Measurements from ENCODE around the gene TENM3. TPM values are rescaled to one million over a fixed set of nuclear protein-coding genes. Genes with fewer than 3 reads are reported as not detected.

TENM3 gene
- total and polyA plus RNA-seq, 2 donors (not counting 3 experiments of a cell fraction or from before 2014, with no cell fraction given): 3.2 to 6.2 TPM

- H3K9ac ChIP-seq (replicated peaks; ENCODE audit: extremely low read depth, insufficient read depth, low read length): no peak overlapping the region
- BruUV-seq (replicated peaks): no TSS peak
- no peaks in the 10 kb centered on the region for H3K4me1 ChIP-seq (ENCODE audit: control insufficient read depth, extremely low read depth, insufficient read depth, low read length)
- no peaks in the 10 kb centered on the region for H3K79me2 ChIP-seq (ENCODE audit: control insufficient read depth, insufficient read depth, low read length)
- H3K4me2 ChIP-seq (ENCODE audit: insufficient read depth, low read length): no peak overlapping the region
- ChIA-PET CTCF (no interaction called here), POLR2A (no interaction called here)
- H3K27me3 ChIP-seq (ENCODE audit: control insufficient read depth in 2 of 2, insufficient read depth in 2 of 2, low read length in 2 of 2): no peaks in the 10 kb centered on the region
- intact Hi-C loops (cut with micrococcal nuclease): no loop called here
- no peak for FAIRE-seq
- no peak overlapping the region for H3K27ac ChIP-seq (ENCODE audit: insufficient read depth, low read depth, low read length)
- H3K36me3 ChIP-seq (ENCODE audit: control insufficient read depth in 2 of 2, extremely low read depth in 1 of 2, insufficient read depth in 2 of 2, low read length in 2 of 2): no peaks in the 10 kb centered on the region
- no peaks in the 10 kb centered on the region for H3K9me1 ChIP-seq (replicated peaks; ENCODE audit: control insufficient read depth, extremely low read depth, insufficient read depth, low read length)
- no peak for TF ChIP-seq POLR2A (IDR thresholded peaks at IDR 0.05; ENCODE audit: low read depth, low read length)
- TF ChIP-seq POLR2AphosphoS5 (IDR thresholded peaks at IDR 0.05; ENCODE audit: insufficient read depth, low read depth, low read length): no peak
- H4K20me1 ChIP-seq (replicated peaks; ENCODE audit: control insufficient read depth, extremely low read depth, insufficient read depth, low read length): no peaks in the 10 kb centered on the region
- dilution Hi-C loops (cut with MboI; ENCODE audit: extremely low pct_ligation_motif_present, low sequenced_read_pairs): no loop called here
- H2AFZ ChIP-seq (ENCODE audit: low read depth, low read length): no peak overlapping the region
- no peak overlapping the region for H3K4me3 ChIP-seq (replicated peaks in 1 of 3; ENCODE audit: insufficient read depth in 1 of 3, low read depth in 1 of 3, low read length in 3 of 3)
- no peaks in the 10 kb centered on the region for H3K9me3 ChIP-seq (replicated peaks; ENCODE audit: control insufficient read depth, insufficient read depth, low read length)
- DNase-seq (ENCODE audit: low read depth, low spot score): no peak
These were observed 452.6 kb downstream of the TENM3 start for GRCh38 chr4:182695842-182696241.

- Histone ChIP-seq H3K4me3 (replicated peaks in 1 of 3; ENCODE audit: insufficient read depth in 1 of 3, low read depth in 1 of 3, low read length in 3 of 3) (no peak overlapping the region), H3K9me1 (replicated peaks; ENCODE audit: control insufficient read depth, extremely low read depth, insufficient read depth, low read length) (no peaks in the 10 kb centered on the region), H3K36me3 (ENCODE audit: control insufficient read depth in 2 of 2, extremely low read depth in 1 of 2, insufficient read depth in 2 of 2, low read length in 2 of 2) (no peaks in the 10 kb centered on the region), H3K79me2 (ENCODE audit: control insufficient read depth, insufficient read depth, low read length) (no peaks in the 10 kb centered on the region), H3K9me3 (replicated peaks; ENCODE audit: control insufficient read depth, insufficient read depth, low read length) (no peaks in the 10 kb centered on the region), H2AFZ (ENCODE audit: low read depth, low read length) (no peak overlapping the region), H3K27ac (ENCODE audit: insufficient read depth, low read depth, low read length) (no peak overlapping the region), H3K4me2 (ENCODE audit: insufficient read depth, low read length) (no peak overlapping the region), H4K20me1 (replicated peaks; ENCODE audit: control insufficient read depth, extremely low read depth, insufficient read depth, low read length) (no peaks in the 10 kb centered on the region), H3K27me3 (ENCODE audit: control insufficient read depth in 2 of 2, insufficient read depth in 2 of 2, low read length in 2 of 2) (no peaks in the 10 kb centered on the region), H3K9ac (replicated peaks; ENCODE audit: extremely low read depth, insufficient read depth, low read length) (no peak overlapping the region), H3K4me1 (ENCODE audit: control insufficient read depth, extremely low read depth, insufficient read depth, low read length) (no peaks in the 10 kb centered on the region)
- BruUV-seq (replicated peaks): no TSS peak
- DNase-seq (ENCODE audit: low read depth, low spot score) (no peak), FAIRE-seq (no peak)
- CTCF ChIA-PET: interaction anchor here (0.8 kb wide), 1 partner anchor 33 kb away, joined by 3 read pairs; no protein-coding TSS in a partner anchor
- intact Hi-C loops (cut with micrococcal nuclease): no loop called here
- TF ChIP-seq MYC (IDR thresholded peaks at IDR 0.05; ENCODE audit: low read depth, low read length) (no peak), EZH2 (IDR thresholded peaks at IDR 0.05; ENCODE audit: borderline replicate concordance, low read depth, low read length, severe bottlenecking) (no peak), FOS (IDR thresholded peaks at IDR 0.05; ENCODE audit: borderline replicate concordance, insufficient read depth, low read length) (no peak), POLR2A (IDR thresholded peaks at IDR 0.05; ENCODE audit: low read depth, low read length) (no peak), GATA2 (IDR thresholded peaks at IDR 0.05; ENCODE audit: insufficient read depth, insufficient read length, low read depth, low read length) (no peak), JUN (IDR thresholded peaks at IDR 0.05; ENCODE audit: borderline replicate concordance, insufficient read depth, insufficient read length, low read depth) (no peak), POLR2AphosphoS5 (IDR thresholded peaks at IDR 0.05; ENCODE audit: insufficient read depth, low read depth, low read length) (no peak)
- TF ChIP-seq, protein P1, sequence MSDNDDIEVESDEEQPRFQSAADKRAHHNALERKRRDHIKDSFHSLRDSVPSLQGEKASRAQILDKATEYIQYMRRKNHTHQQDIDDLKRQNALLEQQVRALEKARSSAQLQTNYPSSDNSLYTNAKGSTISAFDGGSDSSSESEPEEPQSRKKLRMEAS (IDR thresholded peaks at IDR 0.05; ENCODE audit: insufficient read depth, insufficient read length): no peak
- TF ChIP-seq, protein P2, sequence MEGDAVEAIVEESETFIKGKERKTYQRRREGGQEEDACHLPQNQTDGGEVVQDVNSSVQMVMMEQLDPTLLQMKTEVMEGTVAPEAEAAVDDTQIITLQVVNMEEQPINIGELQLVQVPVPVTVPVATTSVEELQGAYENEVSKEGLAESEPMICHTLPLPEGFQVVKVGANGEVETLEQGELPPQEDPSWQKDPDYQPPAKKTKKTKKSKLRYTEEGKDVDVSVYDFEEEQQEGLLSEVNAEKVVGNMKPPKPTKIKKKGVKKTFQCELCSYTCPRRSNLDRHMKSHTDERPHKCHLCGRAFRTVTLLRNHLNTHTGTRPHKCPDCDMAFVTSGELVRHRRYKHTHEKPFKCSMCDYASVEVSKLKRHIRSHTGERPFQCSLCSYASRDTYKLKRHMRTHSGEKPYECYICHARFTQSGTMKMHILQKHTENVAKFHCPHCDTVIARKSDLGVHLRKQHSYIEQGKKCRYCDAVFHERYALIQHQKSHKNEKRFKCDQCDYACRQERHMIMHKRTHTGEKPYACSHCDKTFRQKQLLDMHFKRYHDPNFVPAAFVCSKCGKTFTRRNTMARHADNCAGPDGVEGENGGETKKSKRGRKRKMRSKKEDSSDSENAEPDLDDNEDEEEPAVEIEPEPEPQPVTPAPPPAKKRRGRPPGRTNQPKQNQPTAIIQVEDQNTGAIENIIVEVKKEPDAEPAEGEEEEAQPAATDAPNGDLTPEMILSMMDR (IDR thresholded peaks at IDR 0.05; ENCODE audit: extremely low read depth in 1 of 2, insufficient read depth in 1 of 2, low read depth in 1 of 2, low read length in 2 of 2): no peak
- POLR2A ChIA-PET: no interaction called here
- dilution Hi-C loops (cut with MboI; ENCODE audit: extremely low pct_ligation_motif_present, low sequenced_read_pairs): no loop called here
These were observed 453.9 kb downstream of the TENM3 start for GRCh38 chr4:182697094-182697493.
